ENCODE measurements around the gene RPS6KA5. TPM values are rescaled to one million over a fixed set of nuclear protein-coding genes. Genes with fewer than 3 reads are reported as not detected.

Gene RPS6KA5
- total RNA-seq, 2 experiments from 2014 or later, result 28.0 to 29.8 TPM

DNA sequence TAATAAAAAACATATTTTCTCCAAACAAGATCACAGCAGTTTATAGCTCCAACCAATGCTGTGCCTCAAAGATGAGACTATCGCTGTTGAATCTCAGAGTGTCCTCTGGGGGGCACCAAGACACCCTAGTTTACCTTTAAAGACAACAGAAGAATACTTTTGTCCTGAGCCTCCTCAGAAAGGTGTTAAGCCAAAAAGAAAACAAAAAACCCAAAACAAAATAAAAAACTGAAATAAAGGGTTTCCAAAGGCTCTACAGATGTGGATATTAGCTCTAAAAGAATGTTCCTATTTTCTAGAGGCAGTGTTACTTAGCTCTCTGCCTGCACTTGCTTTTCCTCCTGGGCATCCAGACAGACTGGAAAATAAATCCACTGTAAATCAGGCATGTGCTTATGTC lies 157.3 kb downstream of the RPS6KA5 start:
- Mint-ChIP-seq H3K27me3 (no peaks in the 10 kb centered on the region), H3K4me1 (ENCODE audit: low read depth) (no peaks in the 10 kb centered on the region), H3K9me3 (no peaks in the 10 kb centered on the region), H3K27ac (no peak overlapping the region), H3K4me3 (no peak overlapping the region), H3K36me3 (ENCODE audit: low read depth) (peaks cover 43% of the 10 kb centered on the region)
- Histone ChIP-seq H3K4me3 (ENCODE audit: low read length) (no peak overlapping the region), H3K4me1 (ENCODE audit: insufficient read depth, low read length) (no peaks in the 10 kb centered on the region), H3K36me3 (ENCODE audit: insufficient read depth, low read length) (peaks cover 22% of the 10 kb centered on the region), H3K9me3 (ENCODE audit: control insufficient read depth in 1 of 2, insufficient read depth in 1 of 2, low read length in 2 of 2) (no peaks in the 10 kb centered on the region), H3K27me3 (ENCODE audit: control insufficient read depth in 1 of 2, insufficient read depth in 2 of 2, low read length in 2 of 2) (no peaks in the 10 kb centered on the region), H3K27ac (ENCODE audit: low read depth in 1 of 2, low read length in 2 of 2) (no peak overlapping the region)
- intact Hi-C loops (cut with DNase I, micrococcal nuclease), result loop anchor here (1.0 to 2.0 kb wide), 4 partner anchors 235 to 384 kb away; no protein-coding TSS in a partner anchor
- CTCF ChIA-PET, result interaction anchor here (0.6 to 5.2 kb wide), 17 partner anchors 9 to 395 kb away, joined by 3 to 103 read pairs (median 3); partner anchors contain the start of genes DGLUCY and RPS6KA5
- ATAC-seq (ENCODE audit: poor library complexity) (peak; percentile 94), DNase-seq (peak; percentile 33 to 78 (median 47))
- POLR2A ChIA-PET, result interaction anchor here (0.7 to 3.1 kb wide), 5 partner anchors 11 to 274 kb away, joined by 3 to 29 read pairs (median 3); no protein-coding TSS in a partner anchor
- TF ChIP-seq, protein P1, sequence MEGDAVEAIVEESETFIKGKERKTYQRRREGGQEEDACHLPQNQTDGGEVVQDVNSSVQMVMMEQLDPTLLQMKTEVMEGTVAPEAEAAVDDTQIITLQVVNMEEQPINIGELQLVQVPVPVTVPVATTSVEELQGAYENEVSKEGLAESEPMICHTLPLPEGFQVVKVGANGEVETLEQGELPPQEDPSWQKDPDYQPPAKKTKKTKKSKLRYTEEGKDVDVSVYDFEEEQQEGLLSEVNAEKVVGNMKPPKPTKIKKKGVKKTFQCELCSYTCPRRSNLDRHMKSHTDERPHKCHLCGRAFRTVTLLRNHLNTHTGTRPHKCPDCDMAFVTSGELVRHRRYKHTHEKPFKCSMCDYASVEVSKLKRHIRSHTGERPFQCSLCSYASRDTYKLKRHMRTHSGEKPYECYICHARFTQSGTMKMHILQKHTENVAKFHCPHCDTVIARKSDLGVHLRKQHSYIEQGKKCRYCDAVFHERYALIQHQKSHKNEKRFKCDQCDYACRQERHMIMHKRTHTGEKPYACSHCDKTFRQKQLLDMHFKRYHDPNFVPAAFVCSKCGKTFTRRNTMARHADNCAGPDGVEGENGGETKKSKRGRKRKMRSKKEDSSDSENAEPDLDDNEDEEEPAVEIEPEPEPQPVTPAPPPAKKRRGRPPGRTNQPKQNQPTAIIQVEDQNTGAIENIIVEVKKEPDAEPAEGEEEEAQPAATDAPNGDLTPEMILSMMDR (IDR thresholded peaks at IDR 0.05), result peak; percentile 86

DNA sequence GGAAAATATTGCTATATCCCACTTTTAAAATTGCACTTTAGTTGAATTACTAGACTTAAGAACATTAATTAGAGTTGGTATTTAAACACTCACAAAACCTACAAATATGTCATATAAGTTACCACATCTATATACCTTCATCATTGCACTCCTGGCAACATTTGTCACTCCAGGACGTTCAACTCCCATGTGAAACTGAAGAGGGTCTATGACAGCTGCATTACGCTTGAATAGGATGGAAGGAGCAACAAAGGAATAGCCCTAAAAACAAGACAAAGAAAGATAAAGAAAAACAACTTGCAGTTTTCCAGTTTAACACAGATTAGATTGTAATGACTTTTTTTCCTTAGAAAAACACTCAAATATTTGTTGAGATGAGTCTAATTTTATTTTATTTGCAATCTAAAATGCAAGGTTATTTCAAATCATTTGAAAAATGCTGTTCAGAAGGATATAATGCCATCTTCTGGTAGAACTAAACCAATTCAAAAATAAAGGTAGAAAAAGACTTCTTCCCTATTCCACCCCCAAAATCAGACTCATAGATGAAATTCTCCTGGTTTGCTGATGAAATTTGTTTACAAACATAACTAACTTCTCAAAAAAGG lies 159.9 kb downstream of the RPS6KA5 start:
- CTCF ChIA-PET, result no interaction called here
- no peaks in the 10 kb centered on the region for H3K27me3 ChIP-seq (ENCODE audit: control insufficient read depth in 1 of 2, insufficient read depth in 2 of 2, low read length in 2 of 2)
- Mint-ChIP-seq H3K27ac (no peak overlapping the region), H3K27me3 (no peaks in the 10 kb centered on the region), H3K4me1 (ENCODE audit: low read depth) (no peaks in the 10 kb centered on the region), H3K36me3 (ENCODE audit: low read depth) (peaks cover 61% of the 10 kb centered on the region), H3K9me3 (no peaks in the 10 kb centered on the region), H3K4me3 (no peak overlapping the region)
- H3K4me3 ChIP-seq (ENCODE audit: low read length), result no peak overlapping the region
- intact Hi-C loops (cut with DNase I, micrococcal nuclease), result no loop called here
- DNase-seq, result no peak
- H3K9me3 ChIP-seq (ENCODE audit: control insufficient read depth in 1 of 2, insufficient read depth in 1 of 2, low read length in 2 of 2), result no peaks in the 10 kb centered on the region
- peaks cover 42% of the 10 kb centered on the region for H3K36me3 ChIP-seq (ENCODE audit: insufficient read depth, low read length)
- TF ChIP-seq, protein P1 (IDR thresholded peaks at IDR 0.05), result no peak
- POLR2A ChIA-PET, result no interaction called here
- H3K4me1 ChIP-seq (ENCODE audit: insufficient read depth, low read length), result no peaks in the 10 kb centered on the region
- no peak overlapping the region for H3K27ac ChIP-seq (ENCODE audit: low read depth in 1 of 2, low read length in 2 of 2)
- ATAC-seq (ENCODE audit: poor library complexity), result no peak

DNA sequence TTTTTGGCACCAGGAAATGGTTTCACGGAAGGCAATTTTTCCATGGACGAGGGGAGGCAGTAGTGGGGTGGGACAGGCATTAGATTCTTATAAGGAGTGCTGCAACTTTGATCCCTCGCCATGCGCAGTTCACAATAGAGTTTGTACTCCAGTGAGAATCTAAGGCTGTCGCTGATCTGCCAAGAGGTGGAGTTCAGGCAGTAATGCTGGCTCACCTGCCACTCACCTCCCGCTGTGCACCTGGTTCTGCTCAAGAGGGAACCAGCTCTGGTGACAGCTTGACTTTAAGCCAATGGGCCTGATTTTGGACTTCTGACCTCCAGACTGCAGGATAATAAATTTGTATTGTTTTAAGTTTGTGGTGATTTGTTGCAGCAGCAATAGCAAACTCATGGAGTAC lies 163.4 kb downstream of the RPS6KA5 start:
- intact Hi-C loops (cut with DNase I, micrococcal nuclease), result no loop called here
- Mint-ChIP-seq H3K4me1 (ENCODE audit: low read depth) (no peaks in the 10 kb centered on the region), H3K9me3 (no peaks in the 10 kb centered on the region), H3K27ac (no peak overlapping the region), H3K36me3 (ENCODE audit: low read depth) (peaks cover 70% of the 10 kb centered on the region), H3K27me3 (no peaks in the 10 kb centered on the region), H3K4me3 (no peak overlapping the region)
- TF ChIP-seq, protein P1 (IDR thresholded peaks at IDR 0.05), result no peak
- Histone ChIP-seq H3K9me3 (ENCODE audit: control insufficient read depth in 1 of 2, insufficient read depth in 1 of 2, low read length in 2 of 2) (no peaks in the 10 kb centered on the region), H3K36me3 (ENCODE audit: insufficient read depth, low read length) (peaks cover 46% of the 10 kb centered on the region), H3K4me1 (ENCODE audit: insufficient read depth, low read length) (no peaks in the 10 kb centered on the region), H3K27ac (ENCODE audit: low read depth in 1 of 2, low read length in 2 of 2) (no peak overlapping the region), H3K4me3 (ENCODE audit: low read length) (no peak overlapping the region), H3K27me3 (ENCODE audit: control insufficient read depth in 1 of 2, insufficient read depth in 2 of 2, low read length in 2 of 2) (no peaks in the 10 kb centered on the region)
- CTCF ChIA-PET, result no interaction called here
- ATAC-seq (ENCODE audit: poor library complexity) (no peak), DNase-seq (no peak)
- POLR2A ChIA-PET, result no interaction called here
